T-helper 2 cell (primary cell): ENCODE results near the gene OSTF1.

Experiments used
- DNase-seq, 5 experiments: peaks; one replicate each; pipeline versions ENCODE4 v3.0.0 to v3.0.0-alpha.2; 2012 to 2022
- total RNA-seq, 2 donors: gene quantifications; one replicate each; lab custom pipeline; 2026; lab: John Stamatoyannopoulos, UW

Gene OSTF1, protein sequence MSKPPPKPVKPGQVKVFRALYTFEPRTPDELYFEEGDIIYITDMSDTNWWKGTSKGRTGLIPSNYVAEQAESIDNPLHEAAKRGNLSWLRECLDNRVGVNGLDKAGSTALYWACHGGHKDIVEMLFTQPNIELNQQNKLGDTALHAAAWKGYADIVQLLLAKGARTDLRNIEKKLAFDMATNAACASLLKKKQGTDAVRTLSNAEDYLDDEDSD
- 49.3 to 63.3 reads per million in 2 donors for total RNA-seq

GRCh38 chr9:75087824-75088645, at the start of gene OSTF1, which contains the start of gene NMRK1:
Gene OSTF1, plus strand, starts transcription at chr9:75088514. Its CDS starts 179 bp downstream, at chr9:75088693.
Gene NMRK1, minus strand, starts transcription at chr9:75088155. Its CDS starts 5,040 bp downstream, at chr9:75083115.
- peak; percentile 84 to 99 (median 90) for DNase-seq

DNA sequence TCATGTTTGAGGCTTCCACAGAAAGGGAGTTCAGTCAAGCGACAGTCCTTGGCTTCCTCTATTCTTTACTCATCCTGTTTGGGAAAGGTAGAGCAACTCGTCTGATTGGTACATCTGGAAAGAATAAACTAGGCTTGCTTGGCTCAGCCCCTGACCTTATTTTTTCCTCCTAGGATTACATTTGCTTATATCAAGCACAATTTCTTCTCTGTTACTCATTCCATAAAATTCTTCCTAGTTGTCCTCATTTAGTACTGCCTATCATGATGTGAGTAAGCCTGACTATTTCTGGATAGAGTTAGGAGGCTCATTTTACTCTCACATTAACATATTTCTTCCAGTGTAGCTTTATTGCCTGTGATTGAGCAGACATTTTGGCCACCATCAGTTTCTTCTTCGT, 49.3 kb upstream of the OSTF1 start:
- no peak for DNase-seq

DNA sequence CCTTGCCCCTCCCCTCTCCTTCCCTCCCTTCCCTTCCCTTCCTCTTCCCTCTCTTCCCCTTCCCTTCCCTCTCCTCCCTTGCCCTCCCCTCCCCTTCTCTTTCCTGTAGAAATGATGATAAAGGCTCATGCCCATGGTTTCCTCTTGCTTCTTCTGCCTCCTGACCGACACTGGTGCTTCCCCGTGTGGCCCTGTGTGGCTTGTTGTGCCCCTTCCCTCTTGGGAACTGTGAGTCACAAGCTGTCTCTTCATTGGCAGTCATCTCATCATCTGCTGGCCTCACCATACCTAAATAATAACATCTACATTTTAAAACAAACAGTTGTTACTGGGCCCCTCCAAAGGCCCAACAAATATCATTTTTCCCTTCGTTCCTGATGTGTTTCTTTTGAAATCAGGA, 48.5 kb upstream of the OSTF1 start:
- no peak for DNase-seq

DNA sequence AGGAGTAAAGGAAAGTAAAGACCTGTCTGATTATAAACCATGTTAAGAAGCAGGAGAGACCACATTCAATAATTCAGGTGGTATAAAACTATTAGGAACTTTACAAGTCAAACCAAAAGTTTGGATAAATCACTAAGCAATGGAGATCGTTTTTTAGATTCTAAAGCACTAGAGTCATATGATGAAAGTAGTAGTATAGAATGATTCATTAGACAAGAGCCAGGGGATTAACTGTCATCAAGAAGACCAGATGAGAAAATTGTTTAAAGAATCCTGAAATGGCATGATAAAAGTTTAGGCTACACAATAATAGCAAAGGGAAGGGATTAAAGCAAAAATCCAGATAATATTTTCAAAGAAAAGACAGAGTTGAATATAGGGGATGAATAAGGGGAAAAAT, 47.3 kb upstream of the OSTF1 start:
- DNase-seq = no peak

- no peak for DNase-seq
Observed at GRCh38 chr9:75046725-75047345, 41.5 kb upstream of the OSTF1 start.

GRCh38 chr9:75047506-75047905, 40.8 kb upstream of the OSTF1 start:
- no peak for DNase-seq

DNA sequence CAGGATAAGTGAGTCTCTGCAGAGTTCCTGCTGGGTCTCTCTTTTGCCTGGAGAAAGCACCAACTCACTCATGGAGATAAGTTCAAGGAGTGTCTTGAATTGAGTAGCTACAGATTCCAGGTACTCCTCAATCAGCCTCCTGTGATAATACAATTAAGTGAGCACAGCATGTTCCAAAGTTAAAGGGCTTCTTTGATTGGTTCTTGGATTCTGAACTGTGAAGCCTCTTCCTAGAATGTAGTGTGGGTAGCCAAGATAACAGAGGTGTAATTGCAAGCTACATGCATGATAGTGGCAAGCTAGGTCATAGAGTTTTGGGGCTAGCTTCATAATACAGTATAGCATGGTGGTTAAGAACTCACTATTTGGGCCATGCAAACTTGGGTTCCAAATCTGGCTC, 37.0 kb upstream of the OSTF1 start:
- no peak for DNase-seq

- DNase-seq = no peak
Observed at GRCh38 chr9:75053869-75054268, 34.4 kb upstream of the OSTF1 start.

DNA sequence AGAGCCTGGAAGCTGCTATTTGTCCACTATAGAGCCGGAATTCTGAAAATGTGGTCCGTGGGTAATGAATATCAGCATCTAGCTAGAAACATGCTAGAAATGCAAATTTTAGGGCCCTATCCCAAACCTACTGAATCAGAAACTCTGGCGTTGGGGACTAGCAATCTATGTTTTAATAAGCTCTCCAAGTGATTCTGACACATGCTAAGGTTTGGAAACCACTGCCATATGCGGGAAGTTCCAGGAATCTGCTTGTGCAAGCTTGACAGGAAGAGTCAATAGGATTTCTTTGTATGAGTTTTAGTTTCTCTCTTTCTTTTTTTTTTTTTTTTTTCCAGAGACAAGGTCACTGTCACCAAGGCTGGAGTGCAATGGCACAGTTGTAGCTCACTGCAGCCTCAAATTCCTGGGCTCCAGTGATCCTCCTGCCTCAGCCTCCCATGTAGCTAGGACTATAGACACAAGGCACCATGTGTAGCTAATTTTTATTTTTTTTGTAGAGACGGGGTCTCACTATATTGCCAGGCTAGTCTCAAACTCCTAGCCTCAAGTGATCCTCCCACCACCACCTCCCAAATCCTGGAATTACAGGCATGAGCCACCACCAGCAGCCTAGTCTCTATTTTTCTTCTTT, 33.8 kb upstream of the OSTF1 start:
- no peak for DNase-seq

GRCh38 chr9:75061169-75061568, 27.1 kb upstream of the OSTF1 start:
- no peak for DNase-seq

- no peak for DNase-seq
Observed at GRCh38 chr9:75063556-75064305, 24.6 kb upstream of the OSTF1 start.

DNA sequence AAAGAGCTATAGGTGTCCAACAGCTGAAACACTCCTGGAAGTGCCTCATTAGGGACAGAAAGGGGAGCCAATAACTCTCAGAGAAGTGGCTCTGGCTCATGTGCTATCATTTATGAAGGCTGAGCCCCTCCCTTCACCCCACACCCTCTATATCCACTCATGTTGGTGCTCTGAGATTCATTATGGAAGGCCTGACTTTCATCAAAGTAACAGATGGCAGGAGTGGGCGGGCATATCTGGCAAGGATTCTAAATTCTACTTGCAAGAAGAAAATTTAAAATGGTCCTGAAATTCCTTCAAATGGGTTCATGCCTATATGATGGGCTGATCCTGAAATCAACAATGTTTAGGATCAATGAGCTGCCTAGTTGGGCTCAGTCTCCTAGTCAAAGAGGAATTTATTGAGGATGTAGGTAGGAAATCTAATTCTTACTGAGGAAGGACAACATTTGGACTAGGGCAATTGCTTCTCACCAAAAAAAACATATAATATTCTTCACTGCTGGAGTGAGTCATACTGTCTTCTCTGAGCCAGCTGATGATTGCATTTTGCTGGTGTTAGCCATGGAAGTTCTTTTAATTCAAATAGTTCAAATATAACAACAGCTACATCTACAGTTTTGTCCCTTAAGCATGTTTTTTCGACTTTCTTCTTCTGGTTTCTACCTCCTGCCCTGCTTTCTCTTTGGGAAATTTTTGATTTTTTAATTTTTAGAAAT, 23.8 kb upstream of the OSTF1 start:
- no peak for DNase-seq

DNA sequence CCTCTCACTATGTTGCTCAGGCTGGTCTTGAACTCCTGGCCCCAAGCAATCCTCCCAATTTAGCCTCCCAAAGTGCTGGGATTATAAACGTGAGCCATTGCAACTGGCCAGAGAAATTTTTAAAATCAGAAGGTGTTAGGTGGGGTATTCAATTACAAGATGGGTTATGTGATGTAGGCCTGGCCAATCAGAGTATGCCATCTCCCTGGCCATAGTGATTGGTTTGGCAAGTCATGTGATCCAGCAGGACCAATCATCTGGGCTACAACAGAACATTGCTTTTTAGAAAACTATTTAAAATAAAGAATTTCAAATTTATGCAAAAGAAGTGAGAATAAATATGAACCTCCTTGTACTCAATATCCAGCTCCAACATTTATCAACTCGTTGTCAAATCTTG, 22.8 kb upstream of the OSTF1 start:
- DNase-seq = no peak

DNA sequence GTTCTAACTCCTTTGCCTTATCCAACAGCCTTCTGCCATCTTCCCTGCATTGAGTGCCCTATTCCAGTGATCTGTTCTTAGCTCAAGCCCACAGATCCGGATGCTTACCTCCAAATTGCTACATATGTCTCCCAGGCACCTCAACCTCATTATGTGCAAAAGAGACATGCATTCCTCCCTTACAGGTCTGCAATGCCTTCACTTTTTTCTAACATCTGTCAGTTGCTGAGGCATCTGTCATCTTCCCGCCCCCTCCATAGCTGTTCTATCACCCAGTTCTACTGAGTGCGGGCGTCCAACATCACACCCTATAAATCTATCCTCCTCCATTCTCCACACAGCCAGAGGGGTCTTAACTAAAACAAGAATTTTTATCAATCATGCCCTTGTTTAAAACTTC, 20.4 kb upstream of the OSTF1 start:
- DNase-seq = no peak

DNA sequence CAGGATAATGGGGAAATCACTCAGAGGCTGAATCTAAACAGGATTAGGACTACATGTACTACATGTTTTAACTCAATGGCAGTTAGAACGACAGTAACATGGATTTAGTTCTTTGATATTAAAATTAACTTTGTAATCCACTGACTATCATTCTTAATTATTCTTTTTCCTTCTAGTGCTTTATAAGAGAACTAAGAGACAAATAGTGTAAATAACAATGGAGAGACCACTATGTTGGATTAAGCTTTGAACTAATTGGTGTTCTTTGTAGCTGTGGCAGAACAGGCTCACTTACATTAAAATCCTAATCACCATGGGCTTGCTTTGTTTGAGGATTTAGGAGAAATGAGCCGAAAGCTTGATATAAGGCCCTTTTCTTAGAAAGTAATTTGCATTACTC, 19.1 kb upstream of the OSTF1 start:
- no peak for DNase-seq

GRCh38 chr9:75071530-75072122, 16.7 kb upstream of the OSTF1 start:
- DNase-seq = peak in 3 of 5 experiments; percentile 38 to 48 (median 46)

DNA sequence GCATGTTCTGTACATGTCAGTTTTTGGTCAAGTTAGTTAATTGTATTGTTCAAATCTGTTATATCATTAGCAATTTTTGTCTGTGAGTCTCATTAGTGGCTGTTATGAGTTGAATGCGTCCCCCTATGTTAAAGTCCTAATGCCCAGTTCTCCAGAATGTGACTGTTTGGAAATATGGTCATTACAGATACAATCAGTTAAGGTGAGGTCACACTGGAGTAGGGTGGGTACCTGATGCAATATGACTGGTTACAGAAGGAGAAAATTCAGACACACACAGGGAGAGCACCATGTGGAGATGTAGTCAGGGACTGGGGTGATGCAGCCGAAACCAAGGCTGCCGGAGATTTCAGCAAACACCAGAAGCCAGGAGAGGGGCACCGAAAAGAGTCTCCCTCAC, 15.4 kb upstream of the OSTF1 start:
- DNase-seq = no peak

DNA sequence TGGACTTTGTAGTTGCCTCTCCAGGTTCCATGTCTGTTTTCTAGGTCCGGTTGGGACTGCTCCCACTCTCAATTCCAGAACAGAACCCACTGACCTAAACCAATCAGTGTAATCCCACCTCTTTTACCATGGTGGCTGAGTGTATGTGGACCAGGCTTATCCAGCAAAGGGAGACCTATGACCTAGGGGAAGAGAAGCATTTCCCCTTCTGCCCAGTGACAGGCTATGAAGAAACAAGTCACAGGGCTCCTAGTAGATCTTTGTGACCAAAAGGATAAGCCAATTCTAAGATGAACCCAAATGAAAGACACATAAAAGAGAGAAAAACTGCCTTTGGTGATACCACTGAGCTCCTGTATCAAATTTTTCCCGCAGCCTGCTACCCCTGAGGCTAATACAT, 6.7 kb upstream of the OSTF1 start:
- no peak for DNase-seq

- DNase-seq = peak in 2 of 5 experiments; percentile 46 to 64
Observed at GRCh38 chr9:75083188-75083970, 4.9 kb upstream of the OSTF1 start.

GRCh38 chr9:75084081-75084672, 4.1 kb upstream of the OSTF1 start:
- DNase-seq = no peak
